Measurements from ENCODE around the gene EBF4.

EBF4 gene

GRCh38 chr20:2745060-2745910, 52.7 kb downstream of the EBF4 start:
- DNase-seq: no peak

- no peak for DNase-seq
These were observed 53.5 kb downstream of the EBF4 start for GRCh38 chr20:2745936-2746635.

- no peak for DNase-seq
These were observed 54.2 kb downstream of the EBF4 start for GRCh38 chr20:2746636-2747265.

- no peak for DNase-seq
These were observed 55.2 kb downstream of the EBF4 start for GRCh38 chr20:2747676-2748235.

- no peak for DNase-seq
These were observed 56.2 kb downstream of the EBF4 start for GRCh38 chr20:2748551-2749342.

- no peak for DNase-seq
These were observed 56.9 kb downstream of the EBF4 start for GRCh38 chr20:2749343-2749950.

GRCh38 chr20:2749951-2750490, 57.4 kb downstream of the EBF4 start:
- no peak for DNase-seq

- no peak for DNase-seq
These were observed 58.1 kb downstream of the EBF4 start for GRCh38 chr20:2750491-2751251.

- no peak for DNase-seq
These were observed 58.8 kb downstream of the EBF4 start for GRCh38 chr20:2751347-2751877.

GRCh38 chr20:2751878-2752566, 59.4 kb downstream of the EBF4 start:
- DNase-seq: no peak

- no peak for DNase-seq
These were observed 60.2 kb downstream of the EBF4 start for GRCh38 chr20:2752567-2753460.

- no peak for DNase-seq
These were observed 61.0 kb downstream of the EBF4 start for GRCh38 chr20:2753461-2754040.

GRCh38 chr20:2754424-2754823, 61.8 kb downstream of the EBF4 start:
- DNase-seq: no peak

GRCh38 chr20:2755451-2756055, 63.0 kb downstream of the EBF4 start:
- no peak for DNase-seq

GRCh38 chr20:2756056-2756611, 63.6 kb downstream of the EBF4 start:
- DNase-seq: no peak

- DNase-seq: no peak
These were observed 64.4 kb downstream of the EBF4 start for GRCh38 chr20:2757001-2757400.

- no peak for DNase-seq
These were observed 65.4 kb downstream of the EBF4 start for GRCh38 chr20:2757969-2758368.

GRCh38 chr20:2759143-2759542, 66.6 kb downstream of the EBF4 start:
- DNase-seq: no peak
